ENCODE results near the gene SPATA19. TPM values are rescaled to one million over a fixed set of nuclear protein-coding genes. Genes with fewer than 3 reads are reported as not detected.

SPATA19 gene
- total and polyA plus RNA-seq, 2 of the 13 experiments (the other 11 are each of a cell fraction or from before 2014, with no cell fraction given), result not detected

DNA sequence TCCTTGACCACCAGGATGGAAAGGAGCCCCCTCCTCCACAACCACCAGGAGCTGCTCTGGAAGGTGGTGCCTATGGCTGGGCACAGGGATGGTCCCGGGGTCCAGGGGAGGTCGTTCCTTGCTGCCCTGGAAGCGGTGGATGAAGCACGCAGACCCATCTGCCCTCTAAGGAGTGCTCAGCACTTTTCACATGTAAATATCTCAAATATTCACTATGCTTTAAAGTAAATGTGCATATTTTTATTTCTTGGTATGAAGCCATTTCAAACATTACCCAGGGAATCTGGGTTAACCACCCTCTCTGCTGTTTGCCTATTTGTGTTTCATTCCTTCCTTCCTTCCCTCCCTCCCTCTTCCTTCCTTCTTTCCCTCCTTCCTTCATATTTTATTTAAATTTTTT lies 21.7 kb downstream of the SPATA19 start:
- 0% methylated on average over 4 of the region's 4 CpGs for WGBS (ENCODE audit: low lambda C conversion rate)
- no TSS peak for BruUV-seq (replicated peaks)
- DNase-seq (ENCODE audit: low spot score) (no peak), FAIRE-seq (no peak), ATAC-seq (no peak)
- TF ChIP-seq MAZ (IDR thresholded peaks at IDR 0.05; ENCODE audit: borderline replicate concordance, low read depth, low read length) (no peak), MAZ (CRISPR knock-in tag; IDR thresholded peaks at IDR 0.05; ENCODE audit: low read depth) (no peak), GLI4 (CRISPR knock-in tag; IDR thresholded peaks at IDR 0.05; ENCODE audit: borderline replicate concordance) (no peak), AKAP8 (CRISPR knock-in tag; IDR thresholded peaks at IDR 0.05) (no peak), ZNF33A (CRISPR knock-in tag; IDR thresholded peaks at IDR 0.05; ENCODE audit: borderline replicate concordance) (no peak), RAD21 (CRISPR knock-in tag; IDR thresholded peaks at IDR 0.05) (no peak), HCFC1 (IDR thresholded peaks at IDR 0.05; ENCODE audit: low read depth, low read length) (no peak), ZNF501 (CRISPR knock-in tag; IDR thresholded peaks at IDR 0.05) (no peak), RXRA (CRISPR knock-in tag; IDR thresholded peaks at IDR 0.05) (no peak), SOX13 (IDR thresholded peaks at IDR 0.05) (no peak), SOX13 (CRISPR knock-in tag; conservative IDR thresholded peaks at IDR 0.05 in 1 of 2, IDR thresholded peaks at IDR 0.05 in 1 of 2) (no peak), CENPX (CRISPR knock-in tag; IDR thresholded peaks at IDR 0.05) (no peak)
- TF ChIP-seq, protein P1, sequence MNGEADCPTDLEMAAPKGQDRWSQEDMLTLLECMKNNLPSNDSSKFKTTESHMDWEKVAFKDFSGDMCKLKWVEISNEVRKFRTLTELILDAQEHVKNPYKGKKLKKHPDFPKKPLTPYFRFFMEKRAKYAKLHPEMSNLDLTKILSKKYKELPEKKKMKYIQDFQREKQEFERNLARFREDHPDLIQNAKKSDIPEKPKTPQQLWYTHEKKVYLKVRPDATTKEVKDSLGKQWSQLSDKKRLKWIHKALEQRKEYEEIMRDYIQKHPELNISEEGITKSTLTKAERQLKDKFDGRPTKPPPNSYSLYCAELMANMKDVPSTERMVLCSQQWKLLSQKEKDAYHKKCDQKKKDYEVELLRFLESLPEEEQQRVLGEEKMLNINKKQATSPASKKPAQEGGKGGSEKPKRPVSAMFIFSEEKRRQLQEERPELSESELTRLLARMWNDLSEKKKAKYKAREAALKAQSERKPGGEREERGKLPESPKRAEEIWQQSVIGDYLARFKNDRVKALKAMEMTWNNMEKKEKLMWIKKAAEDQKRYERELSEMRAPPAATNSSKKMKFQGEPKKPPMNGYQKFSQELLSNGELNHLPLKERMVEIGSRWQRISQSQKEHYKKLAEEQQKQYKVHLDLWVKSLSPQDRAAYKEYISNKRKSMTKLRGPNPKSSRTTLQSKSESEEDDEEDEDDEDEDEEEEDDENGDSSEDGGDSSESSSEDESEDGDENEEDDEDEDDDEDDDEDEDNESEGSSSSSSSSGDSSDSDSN (CRISPR knock-in tag; IDR thresholded peaks at IDR 0.05), result no peak
- TF ChIP-seq, protein P2, sequence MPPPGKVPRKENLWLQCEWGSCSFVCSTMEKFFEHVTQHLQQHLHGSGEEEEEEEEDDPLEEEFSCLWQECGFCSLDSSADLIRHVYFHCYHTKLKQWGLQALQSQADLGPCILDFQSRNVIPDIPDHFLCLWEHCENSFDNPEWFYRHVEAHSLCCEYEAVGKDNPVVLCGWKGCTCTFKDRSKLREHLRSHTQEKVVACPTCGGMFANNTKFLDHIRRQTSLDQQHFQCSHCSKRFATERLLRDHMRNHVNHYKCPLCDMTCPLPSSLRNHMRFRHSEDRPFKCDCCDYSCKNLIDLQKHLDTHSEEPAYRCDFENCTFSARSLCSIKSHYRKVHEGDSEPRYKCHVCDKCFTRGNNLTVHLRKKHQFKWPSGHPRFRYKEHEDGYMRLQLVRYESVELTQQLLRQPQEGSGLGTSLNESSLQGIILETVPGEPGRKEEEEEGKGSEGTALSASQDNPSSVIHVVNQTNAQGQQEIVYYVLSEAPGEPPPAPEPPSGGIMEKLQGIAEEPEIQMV (CRISPR knock-in tag; IDR thresholded peaks at IDR 0.05; ENCODE audit: low read depth), result no peak
- TF ChIP-seq, protein P3, sequence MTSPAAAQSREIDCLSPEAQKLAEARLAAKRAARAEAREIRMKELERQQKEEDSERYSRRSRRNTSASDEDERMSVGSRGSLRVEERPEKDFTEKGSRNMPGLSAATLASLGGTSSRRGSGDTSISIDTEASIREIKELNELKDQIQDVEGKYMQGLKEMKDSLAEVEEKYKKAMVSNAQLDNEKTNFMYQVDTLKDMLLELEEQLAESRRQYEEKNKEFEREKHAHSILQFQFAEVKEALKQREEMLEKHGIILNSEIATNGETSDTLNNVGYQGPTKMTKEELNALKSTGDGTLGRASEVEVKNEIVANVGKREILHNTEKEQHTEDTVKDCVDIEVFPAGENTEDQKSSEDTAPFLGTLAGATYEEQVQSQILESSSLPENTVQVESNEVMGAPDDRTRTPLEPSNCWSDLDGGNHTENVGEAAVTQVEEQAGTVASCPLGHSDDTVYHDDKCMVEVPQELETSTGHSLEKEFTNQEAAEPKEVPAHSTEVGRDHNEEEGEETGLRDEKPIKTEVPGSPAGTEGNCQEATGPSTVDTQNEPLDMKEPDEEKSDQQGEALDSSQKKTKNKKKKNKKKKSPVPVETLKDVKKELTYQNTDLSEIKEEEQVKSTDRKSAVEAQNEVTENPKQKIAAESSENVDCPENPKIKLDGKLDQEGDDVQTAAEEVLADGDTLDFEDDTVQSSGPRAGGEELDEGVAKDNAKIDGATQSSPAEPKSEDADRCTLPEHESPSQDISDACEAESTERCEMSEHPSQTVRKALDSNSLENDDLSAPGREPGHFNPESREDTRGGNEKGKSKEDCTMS (CRISPR knock-in tag; conservative IDR thresholded peaks at IDR 0.05), result no peak
- TF ChIP-seq, protein P4, sequence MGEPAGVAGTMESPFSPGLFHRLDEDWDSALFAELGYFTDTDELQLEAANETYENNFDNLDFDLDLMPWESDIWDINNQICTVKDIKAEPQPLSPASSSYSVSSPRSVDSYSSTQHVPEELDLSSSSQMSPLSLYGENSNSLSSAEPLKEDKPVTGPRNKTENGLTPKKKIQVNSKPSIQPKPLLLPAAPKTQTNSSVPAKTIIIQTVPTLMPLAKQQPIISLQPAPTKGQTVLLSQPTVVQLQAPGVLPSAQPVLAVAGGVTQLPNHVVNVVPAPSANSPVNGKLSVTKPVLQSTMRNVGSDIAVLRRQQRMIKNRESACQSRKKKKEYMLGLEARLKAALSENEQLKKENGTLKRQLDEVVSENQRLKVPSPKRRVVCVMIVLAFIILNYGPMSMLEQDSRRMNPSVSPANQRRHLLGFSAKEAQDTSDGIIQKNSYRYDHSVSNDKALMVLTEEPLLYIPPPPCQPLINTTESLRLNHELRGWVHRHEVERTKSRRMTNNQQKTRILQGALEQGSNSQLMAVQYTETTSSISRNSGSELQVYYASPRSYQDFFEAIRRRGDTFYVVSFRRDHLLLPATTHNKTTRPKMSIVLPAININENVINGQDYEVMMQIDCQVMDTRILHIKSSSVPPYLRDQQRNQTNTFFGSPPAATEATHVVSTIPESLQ (CRISPR knock-in tag; conservative IDR thresholded peaks at IDR 0.05), result no peak
- ChIA-PET CTCF (ENCODE audit: low intra/inter-chr PET ratio, low total read pairs) (no interaction called here), POLR2A (no interaction called here)
- H3K9me3 ChIP-seq (ENCODE audit: low read length), result no peaks in the 10 kb centered on the region
- intact Hi-C loops (cut with micrococcal nuclease; ENCODE audit: unreplicated experiment) (no loop called here), in situ Hi-C loops (cut with HindIII; ENCODE audit: extremely low pct_ligation_motif_present, low pct_unique_long_range_greater_than_20kb) (loop anchor here (10.0 kb wide), 1 partner anchor 689 kb away; no protein-coding TSS in a partner anchor)
- no peak overlapping the region for H2AFZ ChIP-seq (ENCODE audit: low read length)
- no peaks in the 10 kb centered on the region for H3K4me1 ChIP-seq (ENCODE audit: insufficient read depth, low read length)
- H3K79me2 ChIP-seq (ENCODE audit: insufficient read depth, low read length), result no peaks in the 10 kb centered on the region
- H4K20me1 ChIP-seq (ENCODE audit: insufficient read depth, low read length), result no peaks in the 10 kb centered on the region
- no peak overlapping the region for H3K4me3 ChIP-seq (replicated peaks in 1 of 3; ENCODE audit: insufficient read depth in 1 of 3, low read depth in 2 of 3, low read length in 3 of 3)
- no peaks in the 10 kb centered on the region; a peak in 2 of 5 replicates for H3K27me3 ChIP-seq (ENCODE audit: control insufficient read depth in 1 of 2, insufficient read depth in 2 of 2, low read length in 2 of 2)
- H3K4me2 ChIP-seq (ENCODE audit: low read depth, low read length), result no peak overlapping the region
- no peak overlapping the region for H3K27ac ChIP-seq (ENCODE audit: extremely low read length, insufficient read depth, low read length)
- H3K36me3 ChIP-seq (replicated peaks in 1 of 2; ENCODE audit: control insufficient read depth in 1 of 2, insufficient read depth in 2 of 2, low read length in 2 of 2), result no peaks in the 10 kb centered on the region
- H3K9ac ChIP-seq (ENCODE audit: insufficient read depth, low read depth, low read length), result no peak overlapping the region

Measured in HepG2 (cell line).